Inferior parietal cortex (tissue), 1 donor: ENCODE results near the gene MOB2.
"Not testable (repeated sequence)": the region's sequence is repeated elsewhere in the genome, so short reads cannot be mapped to it uniquely, and the experiment has no call there.

Experiments
- DNase-seq: peaks from one replicate; pipeline ENCODE4 v3.0.0-alpha.2; 2016; ENCODE audit errors: extremely low spot score

MOB2 gene

DNA sequence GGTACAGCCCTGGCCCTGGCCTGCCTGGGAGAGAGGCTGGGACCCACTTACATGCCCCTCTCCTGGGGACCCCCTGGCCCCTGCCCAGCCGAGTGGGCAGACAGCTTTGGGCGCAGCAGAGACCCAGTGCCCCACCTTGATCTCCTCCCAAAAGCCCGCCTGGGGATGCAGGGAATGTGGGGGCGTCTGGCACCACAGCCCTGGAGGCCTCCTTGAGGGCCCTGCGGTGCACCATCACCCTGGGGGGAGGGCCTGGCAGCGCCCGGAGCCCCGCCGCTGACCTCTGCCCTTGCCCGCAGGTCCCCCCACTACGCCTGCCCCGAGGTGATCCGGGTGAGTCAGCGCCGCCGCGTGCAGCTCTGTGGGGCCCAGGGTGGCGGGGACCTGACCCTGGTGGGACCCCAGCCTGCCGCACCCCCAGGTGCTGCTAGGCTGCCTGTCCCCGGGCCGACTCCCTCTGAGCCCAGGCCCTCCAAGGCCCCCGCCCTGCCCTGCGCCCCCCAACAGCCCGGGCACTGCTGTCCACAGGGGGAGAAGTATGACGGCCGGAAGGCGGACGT lies 43.7 kb downstream of the MOB2 start:
- no peak for DNase-seq

DNA sequence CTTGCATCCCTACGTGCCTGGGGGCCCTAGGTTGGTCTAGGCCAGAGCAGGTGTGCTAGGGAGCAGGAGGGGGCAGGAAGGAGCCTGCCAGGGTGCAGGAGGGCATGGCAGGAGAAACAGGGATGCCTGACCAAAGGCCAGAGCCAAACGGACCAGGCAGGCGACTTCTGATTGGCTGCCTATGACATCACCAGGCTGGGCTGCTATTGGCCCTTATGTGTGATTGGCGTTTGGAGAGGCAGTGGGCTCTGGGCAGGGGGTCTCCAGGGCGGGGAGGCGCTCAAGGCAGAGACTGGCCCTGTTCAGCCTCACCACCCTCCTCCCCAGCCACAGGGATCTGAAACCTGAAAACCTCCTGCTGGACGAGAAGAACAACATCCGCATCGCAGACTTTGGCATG lies 44.4 kb downstream of the MOB2 start:
- DNase-seq, result no peak

DNA sequence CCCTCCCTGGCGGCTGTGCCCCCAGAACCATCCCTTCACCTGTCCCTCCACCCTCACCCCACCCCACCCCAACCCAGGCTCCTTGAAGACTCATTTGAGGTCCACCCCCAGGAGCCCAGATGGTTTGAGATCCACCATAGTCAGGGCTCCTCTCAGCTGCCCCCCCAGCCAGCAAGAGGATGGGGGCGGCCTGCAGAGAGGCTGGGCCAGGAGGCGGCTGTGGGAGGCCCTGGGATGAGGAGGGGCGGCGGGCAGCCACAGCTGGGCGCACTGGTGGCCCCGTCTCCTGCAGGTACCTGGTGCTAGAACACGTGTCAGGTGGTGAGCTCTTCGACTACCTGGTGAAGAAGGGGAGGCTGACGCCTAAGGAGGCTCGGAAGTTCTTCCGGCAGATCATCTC lies 46.1 kb downstream of the MOB2 start:
- no peak for DNase-seq

DNA sequence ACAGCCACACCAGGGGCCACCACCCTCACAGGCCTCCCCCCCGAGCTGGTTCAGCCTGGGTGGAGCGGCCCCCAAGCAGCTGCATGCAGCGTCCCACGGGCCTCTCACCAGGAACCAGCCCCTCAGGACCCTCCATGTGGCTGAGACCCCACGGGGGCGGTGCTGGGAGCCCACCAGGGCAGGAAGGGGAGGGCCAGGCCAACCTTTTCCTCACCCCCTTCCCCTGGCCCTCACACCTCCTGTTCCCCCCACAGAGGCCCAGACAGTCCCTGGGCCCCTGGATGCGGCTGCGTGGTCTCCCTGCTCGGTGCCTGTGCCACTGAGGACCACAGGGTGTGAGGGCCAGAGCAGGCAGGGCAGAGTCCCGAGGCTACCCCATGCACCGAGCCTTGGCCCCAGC lies 46.5 kb downstream of the MOB2 start:
- no peak for DNase-seq

DNA sequence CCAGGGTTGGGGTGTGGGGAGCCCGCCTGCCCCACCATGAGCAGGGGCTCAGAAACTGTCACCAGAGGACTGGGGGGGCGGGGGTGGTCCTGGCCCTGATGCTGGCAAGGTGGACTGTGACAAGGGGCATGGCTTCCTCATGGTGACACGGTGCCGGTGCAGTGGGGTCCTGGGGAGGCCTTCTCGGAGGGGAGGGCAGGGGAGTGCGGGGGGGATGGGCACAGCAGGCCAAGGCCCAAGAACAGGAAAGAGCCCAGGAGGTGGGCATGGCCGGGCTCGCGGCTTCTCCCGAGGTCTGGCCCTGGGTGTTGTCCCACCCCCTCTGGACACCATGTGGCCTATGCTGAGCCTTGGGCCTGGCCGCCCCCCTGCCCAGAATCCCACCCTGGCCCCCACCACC lies 47.2 kb downstream of the MOB2 start:
- DNase-seq, result no peak

DNA sequence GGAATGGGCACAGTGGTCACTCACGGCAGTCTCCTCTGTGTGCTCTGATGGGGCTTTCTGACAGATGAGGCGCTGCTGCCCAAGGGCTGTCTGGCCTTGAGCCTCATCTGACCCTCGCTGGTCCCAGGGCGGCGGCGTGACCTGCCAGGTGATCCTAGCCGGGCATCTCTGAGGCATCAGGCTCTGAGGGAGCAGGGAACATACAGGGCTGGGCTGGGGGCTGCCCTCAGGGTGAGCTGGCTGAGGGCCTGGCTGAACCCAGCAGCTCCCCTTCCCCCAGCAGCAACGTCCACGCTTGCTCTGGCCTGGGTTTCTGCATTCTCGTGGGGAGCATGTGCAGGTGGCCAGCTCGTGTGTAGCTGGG lies 47.6 kb downstream of the MOB2 start:
- no peak for DNase-seq

DNA sequence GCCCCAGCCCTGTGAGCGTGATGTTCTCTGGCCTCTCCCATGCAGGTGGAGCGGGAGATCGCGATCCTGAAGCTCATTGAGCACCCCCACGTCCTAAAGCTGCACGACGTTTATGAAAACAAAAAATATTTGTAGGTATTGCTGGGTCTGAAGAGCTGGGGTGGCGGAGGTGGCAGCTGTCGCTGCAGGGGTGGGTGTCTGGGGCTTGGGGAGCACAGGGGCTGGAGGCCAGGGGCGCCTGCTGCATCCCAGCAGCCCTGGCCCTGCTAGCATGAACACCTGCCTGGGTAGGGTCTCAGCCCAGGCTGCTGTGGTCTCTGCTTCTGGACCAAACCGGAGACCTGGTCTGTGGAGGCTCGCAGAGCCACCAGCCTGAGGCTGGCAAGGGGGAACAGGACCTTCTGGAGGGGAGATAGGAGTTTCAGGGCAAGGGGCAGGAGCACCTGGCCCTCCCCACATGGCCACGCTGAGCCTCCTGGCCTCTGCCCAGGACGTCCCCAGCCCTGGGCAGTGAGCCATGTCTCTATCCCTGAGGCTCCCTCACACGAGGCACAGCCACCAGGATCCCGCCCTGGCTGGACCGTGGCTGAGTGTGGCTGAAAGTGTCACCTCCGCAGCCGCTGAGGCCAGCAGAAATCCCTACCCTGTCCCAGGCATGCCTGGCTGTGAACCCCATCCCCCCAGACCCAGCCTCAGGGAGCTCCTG lies 48.2 kb downstream of the MOB2 start:
- DNase-seq, result no peak

DNA sequence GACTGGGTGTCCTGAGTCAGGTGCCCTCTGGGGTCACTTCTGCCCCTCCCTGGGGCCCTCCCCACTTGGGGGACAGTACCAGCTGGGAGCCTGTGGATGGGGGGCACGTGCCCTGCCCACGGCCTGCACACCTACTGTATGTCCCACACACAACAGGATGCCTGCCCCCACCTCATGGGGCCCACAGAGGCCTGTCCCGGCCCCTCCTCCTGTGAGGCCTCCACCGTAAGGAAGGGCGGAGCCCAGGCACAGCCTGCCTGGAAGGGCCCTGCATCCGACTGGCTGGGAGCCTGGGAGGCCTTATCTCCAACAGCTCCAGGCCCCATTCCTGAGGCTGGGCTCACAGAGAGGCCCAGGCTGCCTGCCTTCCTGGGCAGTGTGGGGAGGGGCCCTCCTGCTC lies 49.1 kb downstream of the MOB2 start:
- DNase-seq, result no peak

DNA sequence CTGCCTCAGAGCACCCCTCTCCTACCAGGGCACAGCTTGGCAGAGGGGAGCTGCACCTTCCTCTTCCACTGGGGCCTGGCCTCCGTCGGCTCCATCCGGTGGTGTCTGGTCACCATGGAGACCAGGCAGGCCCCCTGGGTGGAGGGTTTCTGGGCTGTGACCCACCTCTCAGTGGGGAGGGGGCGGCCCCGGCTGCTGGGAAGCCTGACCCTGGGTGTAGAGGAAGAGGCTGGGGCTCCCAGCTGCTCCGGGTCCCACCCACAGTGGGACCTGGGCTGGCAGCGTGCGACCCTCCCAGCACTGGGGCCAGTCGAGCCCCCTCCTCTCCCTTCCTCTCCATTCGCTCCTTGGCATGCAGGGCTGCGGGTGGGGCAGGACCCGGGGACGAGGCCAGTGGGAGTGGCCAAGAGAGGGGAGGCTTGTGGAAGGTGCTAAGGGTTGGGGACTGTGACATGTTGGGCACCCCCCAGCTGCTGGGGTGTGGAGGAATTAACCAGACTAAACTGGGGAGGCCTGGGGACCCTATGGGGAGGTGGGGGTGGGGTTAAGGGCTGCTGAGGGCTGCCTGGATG lies 50.0 kb downstream of the MOB2 start:
- DNase-seq, result no peak

DNA sequence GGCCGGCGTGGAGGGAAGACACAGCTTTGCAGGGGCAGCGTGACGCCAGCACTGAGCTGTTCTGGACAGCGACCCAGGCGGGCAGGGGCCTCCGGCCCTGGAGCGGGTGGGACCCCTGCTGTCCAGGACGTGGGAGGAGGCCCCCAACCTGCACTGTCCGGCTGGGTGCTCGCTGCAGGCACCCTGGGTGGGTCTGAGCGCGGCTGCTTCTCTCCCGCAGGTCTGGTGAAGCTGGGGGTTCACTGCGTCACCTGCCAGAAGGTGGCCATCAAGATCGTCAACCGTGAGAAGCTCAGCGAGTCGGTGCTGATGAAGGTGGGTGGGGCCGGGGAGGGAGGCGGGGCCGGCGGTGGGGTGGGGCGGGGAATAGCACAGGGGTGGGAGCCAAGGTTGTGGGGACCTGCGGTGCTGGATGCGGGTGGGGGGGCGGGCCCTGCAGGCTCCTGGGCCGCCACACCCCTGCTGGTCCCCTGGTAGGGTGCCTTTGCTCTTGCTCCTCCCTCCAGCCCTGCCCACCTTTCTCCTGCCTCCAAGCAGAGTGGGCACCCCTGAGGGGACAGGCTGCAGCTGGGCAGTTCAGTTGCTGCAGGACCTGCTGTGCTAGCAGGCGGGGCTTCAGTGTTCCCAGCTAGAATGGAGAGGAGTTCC lies 50.6 kb downstream of the MOB2 start:
- DNase-seq, result no peak

DNA sequence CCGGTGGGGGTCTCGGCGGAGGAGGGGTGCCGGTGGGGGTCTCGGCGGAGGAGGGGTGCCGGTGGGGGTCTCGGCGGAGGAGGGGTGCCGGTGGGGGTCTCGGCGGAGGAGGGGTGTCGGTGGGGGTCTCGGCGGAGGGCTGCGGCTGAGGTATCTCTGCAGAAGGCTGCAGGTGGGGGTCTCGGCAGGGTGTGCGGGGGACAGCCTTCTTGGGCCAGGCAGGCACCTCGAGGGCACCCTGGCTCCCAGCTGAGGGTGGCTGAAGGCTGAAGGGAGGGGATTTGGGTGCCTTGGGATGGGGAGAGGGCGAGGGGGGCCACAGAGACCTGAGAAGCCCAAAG lies 51.1 kb downstream of the MOB2 start:
- DNase-seq, result not testable (repeated sequence)

DNA sequence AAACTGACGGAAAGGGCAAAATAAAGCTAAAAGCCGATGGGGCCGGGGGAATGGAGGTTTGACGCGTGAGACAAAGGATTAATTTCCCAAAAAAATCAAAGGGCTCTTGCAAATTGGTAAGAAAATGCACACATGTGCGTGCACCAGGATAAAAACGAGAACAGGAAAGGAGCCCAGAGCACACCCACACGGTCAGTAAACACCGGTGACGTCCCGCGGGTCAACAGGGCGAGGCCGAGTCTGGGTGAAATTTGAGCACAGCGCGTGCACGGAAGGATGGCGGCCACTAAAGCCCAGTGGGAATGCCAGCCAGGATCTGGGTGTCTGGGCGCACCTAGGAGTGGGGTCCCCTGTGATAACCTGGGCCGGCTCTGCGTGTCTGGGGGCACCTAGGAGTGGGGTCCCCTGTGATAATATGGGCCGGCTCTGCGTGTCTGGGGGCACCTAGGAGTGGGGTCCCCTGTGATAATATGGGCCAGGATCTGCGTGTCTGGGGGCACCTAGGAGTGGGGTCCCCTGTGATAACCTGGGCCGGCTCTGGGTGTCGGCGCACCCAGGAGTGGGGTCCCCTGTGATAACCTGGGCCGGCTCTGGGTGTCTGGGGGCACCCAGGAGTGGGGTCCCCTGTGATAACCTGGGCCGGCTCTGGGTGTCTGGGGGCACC lies 52.5 kb downstream of the MOB2 start:
- DNase-seq, result no peak

DNA sequence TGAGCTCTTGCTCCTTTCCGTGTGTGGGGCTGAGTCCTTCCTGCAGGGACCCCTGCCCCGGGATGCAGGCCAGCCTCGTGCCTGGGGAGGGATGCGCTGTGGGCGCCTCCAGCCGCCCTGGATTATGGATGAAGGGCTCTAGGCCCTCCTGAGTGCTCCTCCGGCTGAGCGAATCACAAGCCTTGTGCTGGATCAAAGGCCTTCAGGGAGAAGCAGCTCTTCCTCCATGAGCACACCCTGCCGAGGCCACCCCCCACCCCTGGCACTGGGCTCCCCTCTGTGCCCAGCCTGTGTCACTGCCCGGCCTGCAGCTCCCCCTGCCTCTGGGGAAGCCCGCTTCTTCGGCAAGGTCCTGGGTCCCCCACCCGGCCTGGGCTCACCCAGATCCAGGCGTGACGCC lies 53.0 kb downstream of the MOB2 start:
- DNase-seq, result no peak

DNA sequence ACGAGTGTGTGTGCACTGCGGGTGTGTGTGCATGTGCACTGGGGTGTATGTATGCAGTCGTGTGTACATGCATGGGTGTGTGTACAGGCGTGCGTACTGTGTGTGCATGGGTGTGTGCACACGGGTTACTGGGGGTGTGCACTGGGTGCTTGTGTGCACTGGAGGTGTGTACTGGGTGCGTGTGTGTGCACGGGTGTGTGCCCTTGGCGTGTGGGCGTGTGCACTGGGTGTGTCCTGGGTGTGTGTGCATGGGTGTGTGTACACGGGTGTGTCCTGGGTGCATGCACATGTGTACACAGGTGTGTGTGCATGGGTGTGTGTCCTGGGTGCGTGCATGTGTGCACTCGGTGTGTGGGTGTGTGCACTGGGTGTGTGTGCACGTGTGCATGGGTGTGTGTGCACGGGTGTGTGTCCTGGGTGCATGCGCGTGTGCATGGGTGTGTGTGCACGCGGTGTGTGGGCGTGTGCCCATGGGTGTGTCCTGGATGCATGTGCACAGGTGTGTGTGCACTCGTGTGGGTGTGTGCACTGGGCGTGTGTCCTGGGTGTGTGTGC lies 57.7 kb downstream of the MOB2 start:
- DNase-seq, result no peak

DNA sequence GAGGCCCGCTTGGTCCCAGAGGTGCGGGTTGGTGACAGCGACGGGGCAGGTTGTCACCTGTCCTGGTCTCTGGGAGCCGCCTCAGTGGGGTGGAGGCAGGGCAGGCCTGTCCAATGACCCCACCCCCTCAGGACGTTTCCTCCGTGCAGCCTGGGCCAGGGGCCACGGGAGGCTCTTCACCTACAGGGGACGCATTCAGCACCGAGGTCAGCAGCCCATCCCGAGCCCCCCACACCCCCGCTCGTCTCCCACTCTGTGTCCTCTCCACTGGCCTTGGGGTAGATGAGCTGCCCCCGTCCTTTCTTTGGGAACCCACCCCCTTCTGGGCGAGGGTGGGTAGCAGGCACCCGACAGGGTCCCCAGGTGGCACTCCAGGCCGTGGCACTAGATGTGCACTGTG lies 61.1 kb downstream of the MOB2 start:
- no peak for DNase-seq

DNA sequence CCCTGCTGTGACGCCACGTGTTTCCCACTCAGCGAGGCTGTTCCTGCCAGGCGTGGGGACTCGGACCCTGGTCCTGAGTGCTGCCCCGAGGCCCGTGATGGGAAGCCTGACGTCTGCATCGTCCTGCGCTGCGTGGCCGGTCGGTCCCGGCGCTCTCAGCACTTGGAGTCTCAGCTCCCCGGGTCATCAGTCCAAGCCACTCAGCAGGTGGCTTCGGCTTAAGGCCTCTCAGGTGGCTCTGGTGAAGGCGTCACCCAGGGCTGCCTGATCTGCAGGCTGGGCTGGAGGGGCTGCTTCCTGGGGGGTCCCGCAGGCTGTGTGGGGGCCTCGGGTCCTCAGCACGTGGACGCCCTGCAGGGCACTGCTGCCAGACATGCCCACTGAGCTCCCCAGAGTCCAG lies 61.6 kb downstream of the MOB2 start:
- no peak for DNase-seq

DNA sequence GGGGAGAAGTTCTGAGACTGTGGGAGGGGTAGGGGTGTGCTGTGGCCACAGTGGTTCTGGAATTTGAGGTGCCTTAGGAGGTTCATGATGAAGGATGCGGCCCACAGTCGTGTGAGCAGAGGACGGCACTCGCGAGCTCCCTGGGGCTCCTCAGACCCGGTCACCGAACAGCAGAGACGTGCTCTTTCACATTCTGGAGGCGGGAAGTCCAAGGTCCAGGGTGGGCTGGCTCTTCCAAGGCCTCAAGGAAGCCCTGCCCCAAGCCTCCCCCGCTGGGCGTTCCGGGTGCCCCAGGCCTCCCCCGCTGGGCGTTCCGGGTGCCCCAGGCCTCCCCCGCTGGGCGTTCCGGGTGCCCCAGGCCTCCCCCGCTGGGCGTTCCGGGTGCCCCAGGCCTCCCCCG lies 63.2 kb downstream of the MOB2 start:
- not testable (repeated sequence) for DNase-seq

DNA sequence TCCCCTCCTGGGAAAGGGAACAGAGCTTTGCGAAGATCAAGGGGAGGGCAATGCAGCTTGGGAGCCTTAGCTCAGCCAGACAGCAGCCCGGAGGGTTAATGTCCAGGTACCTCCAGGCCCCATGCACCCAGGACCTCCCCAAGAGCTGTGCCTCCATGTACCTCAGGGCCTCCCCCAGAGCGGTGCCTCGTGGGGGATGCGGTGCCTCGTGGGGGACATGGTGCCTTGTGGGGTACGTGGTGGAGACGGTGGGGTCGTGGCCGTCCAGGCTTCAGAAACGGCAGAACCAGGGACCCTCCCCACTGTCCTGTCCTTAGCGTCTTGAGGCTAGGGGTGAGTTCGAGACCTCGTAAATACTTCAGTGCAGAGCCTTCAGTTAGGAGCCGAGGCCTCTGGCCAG lies 63.6 kb downstream of the MOB2 start:
- DNase-seq, result no peak

DNA sequence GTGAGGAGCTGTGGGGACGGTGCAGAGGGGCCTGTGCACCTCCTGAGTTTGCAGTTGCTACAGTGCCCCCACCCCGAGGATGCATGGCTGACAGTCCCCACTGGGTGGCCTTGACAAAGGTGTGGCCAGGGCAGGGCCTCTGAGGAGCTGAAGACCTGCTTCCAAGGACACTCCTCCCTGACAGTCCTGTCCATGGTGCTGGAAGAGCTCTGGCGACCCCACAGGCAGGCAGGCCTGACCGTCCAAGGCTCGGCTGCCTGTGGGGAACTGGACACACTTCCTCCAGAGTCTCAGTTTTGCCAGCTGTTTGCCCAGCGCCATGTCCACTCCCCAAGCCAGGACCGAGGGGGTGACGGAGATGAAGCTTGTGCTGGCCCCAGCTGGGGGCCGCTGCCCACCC lies 64.1 kb downstream of the MOB2 start:
- no peak for DNase-seq

DNA sequence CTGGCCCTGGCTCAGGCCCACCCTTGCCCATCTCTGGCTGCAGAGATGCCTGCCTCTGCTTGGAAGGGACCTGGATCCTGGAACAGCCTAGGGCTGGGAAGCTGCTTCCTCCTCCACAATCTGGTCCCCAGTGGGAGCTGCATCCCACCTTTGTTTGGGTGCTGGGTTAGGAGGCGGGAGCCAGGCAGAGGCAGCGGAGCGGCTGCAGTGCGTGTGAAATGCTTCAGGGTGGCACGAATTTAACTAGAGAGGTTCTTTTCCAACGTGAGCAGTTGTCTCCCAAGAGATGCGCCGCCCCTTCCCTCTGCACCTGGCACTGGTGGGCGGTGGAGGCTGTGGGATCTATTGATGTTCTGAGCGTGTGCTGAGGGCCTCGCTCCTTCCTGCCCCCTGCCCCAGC lies 65.3 kb downstream of the MOB2 start:
- no peak for DNase-seq

DNA sequence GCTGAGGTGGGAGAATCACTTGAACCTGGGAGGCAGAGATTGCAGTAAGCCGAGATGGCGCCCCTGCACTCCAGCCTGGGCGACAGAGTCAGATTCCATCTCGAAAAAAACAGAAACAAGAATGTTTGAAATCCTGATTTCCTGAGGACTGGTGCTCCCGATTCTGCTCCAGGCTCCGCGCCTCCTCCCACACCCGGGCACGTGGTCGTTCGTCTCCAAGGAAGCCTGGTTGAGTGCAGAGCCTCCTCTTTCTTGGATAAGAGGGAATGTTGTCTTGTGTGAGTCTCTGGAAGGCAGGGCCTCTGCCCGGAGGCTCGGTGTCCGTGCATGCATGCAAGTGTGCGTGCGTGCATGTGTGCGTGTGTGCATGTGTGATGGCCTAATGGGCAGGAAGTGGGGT lies 66.8 kb downstream of the MOB2 start:
- no peak for DNase-seq
